ENCODE results near the gene FBXO42.
"Not testable (repeated sequence)": the region's sequence is repeated elsewhere in the genome, so short reads cannot be mapped to it uniquely, and the experiment has no call there.

GRCh38 chr1:16257556-16257955, 94.7 kb downstream of the FBXO42 start:
- TF ChIP-seq CTCF, POLR2A (IDR thresholded peaks at IDR 0.05): not testable (repeated sequence)

Measured in right lobe of liver (tissue), 4 donors.